Measurements from ENCODE around the gene ARID3A. TPM values are rescaled to one million over a fixed set of nuclear protein-coding genes. Genes with fewer than 3 reads are reported as not detected.

ARID3A gene
- total and polyA plus RNA-seq, 2 of the 13 experiments (the other 11 are each of a cell fraction or from before 2014, with no cell fraction given): 71.3 to 77.9 TPM

DNA sequence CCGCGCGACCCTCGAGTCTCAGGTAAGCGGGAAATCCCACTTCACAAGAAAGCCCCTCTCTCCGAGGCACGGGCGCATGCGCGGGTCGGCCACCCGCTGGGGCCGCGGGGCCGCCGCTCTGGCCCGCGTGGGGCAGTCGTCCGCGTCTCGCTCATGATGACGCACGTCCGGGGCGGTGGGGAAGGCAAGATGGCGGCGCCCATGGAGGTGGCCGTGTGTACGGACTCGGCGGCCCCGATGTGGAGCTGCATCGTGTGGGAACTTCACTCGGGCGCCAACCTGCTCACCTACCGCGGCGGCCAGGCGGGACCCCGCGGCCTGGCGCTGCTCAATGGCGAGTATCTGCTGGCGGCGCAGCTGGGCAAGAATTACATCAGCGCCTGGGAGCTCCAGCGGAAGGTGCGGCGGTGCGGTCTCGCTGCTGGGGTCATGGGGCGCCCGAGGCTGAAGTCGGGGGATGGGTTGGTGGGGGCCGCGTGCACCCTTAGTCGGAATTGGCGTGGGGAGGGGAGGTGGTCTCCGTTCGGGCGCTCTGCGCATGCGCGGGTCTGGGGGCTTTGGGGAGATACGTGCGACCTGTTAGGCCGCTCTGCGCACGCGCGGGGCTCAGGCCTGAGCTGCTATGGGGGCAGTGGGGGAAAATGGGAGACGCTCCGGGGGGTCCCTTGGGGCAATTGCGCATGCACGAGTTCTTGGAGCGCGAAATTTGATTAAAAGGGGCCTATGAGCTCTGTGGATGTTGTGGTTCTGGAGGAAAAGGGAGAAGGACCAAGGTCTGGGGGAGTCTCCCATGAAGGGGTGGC, 58.5 kb downstream of the ARID3A start, which contains the start of gene WDR18 (continued):
- TF ChIP-seq NCOA1 (CRISPR knock-in tag; IDR thresholded peaks at IDR 0.05): peak; percentile 94; the same call in 1 of the 2 replicates
- TF ChIP-seq ZNF615 (CRISPR knock-in tag; IDR thresholded peaks at IDR 0.05; ENCODE audit: borderline replicate concordance): no peak; the same call in 1 of the 2 replicates
- TF ChIP-seq ZNF326 (CRISPR knock-in tag; IDR thresholded peaks at IDR 0.05; ENCODE audit: borderline replicate concordance): no peak
- TF ChIP-seq SNRNP70 (IDR thresholded peaks at IDR 0.05; ENCODE audit: low read depth, low read length): no peak
- TF ChIP-seq RARA (CRISPR knock-in tag; IDR thresholded peaks at IDR 0.05): peak; percentile 47; the same call in 1 of the 2 replicates
- TF ChIP-seq ZNF577 (CRISPR knock-in tag; IDR thresholded peaks at IDR 0.05; ENCODE audit: borderline replicate concordance, low read depth): no peak
- no peak for TF ChIP-seq FOXJ3 (CRISPR knock-in tag; IDR thresholded peaks at IDR 0.05; ENCODE audit: borderline replicate concordance)
- TF ChIP-seq ZNF235 (CRISPR knock-in tag; IDR thresholded peaks at IDR 0.05; ENCODE audit: borderline replicate concordance): peak; percentile 21; the same call in 1 of the 2 replicates
- TF ChIP-seq RCOR2 (CRISPR knock-in tag; IDR thresholded peaks at IDR 0.05): no peak
- no peak for TF ChIP-seq FOXP1 (IDR thresholded peaks at IDR 0.05)
- no peak for TF ChIP-seq FOXP1 (CRISPR knock-in tag; IDR thresholded peaks at IDR 0.05)
- TF ChIP-seq ZNF10 (CRISPR knock-in tag; IDR thresholded peaks at IDR 0.05; ENCODE audit: borderline replicate concordance, low read depth): no peak
- no peak for TF ChIP-seq ZNF280D (CRISPR knock-in tag; IDR thresholded peaks at IDR 0.05)
- TF ChIP-seq, protein P1, sequence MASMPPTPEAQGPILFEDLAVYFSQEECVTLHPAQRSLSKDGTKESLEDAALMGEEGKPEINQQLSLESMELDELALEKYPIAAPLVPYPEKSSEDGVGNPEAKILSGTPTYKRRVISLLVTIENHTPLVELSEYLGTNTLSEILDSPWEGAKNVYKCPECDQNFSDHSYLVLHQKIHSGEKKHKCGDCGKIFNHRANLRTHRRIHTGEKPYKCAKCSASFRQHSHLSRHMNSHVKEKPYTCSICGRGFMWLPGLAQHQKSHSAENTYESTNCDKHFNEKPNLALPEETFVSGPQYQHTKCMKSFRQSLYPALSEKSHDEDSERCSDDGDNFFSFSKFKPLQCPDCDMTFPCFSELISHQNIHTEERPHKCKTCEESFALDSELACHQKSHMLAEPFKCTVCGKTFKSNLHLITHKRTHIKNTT (CRISPR knock-in tag; IDR thresholded peaks at IDR 0.05): 0 out of 2 replicates have a peak, but pooled peaks have one; percentile 60
- TF ChIP-seq MTA1 (CRISPR knock-in tag; IDR thresholded peaks at IDR 0.05; ENCODE audit: borderline replicate concordance): peak; percentile 64; the same call in 1 of the 2 replicates
- TF ChIP-seq, protein P2, sequence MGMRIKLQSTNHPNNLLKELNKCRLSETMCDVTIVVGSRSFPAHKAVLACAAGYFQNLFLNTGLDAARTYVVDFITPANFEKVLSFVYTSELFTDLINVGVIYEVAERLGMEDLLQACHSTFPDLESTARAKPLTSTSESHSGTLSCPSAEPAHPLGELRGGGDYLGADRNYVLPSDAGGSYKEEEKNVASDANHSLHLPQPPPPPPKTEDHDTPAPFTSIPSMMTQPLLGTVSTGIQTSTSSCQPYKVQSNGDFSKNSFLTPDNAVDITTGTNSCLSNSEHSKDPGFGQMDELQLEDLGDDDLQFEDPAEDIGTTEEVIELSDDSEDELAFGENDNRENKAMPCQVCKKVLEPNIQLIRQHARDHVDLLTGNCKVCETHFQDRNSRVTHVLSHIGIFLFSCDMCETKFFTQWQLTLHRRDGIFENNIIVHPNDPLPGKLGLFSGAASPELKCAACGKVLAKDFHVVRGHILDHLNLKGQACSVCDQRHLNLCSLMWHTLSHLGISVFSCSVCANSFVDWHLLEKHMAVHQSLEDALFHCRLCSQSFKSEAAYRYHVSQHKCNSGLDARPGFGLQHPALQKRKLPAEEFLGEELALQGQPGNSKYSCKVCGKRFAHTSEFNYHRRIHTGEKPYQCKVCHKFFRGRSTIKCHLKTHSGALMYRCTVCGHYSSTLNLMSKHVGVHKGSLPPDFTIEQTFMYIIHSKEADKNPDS (CRISPR knock-in tag; IDR thresholded peaks at IDR 0.05): no peak
- TF ChIP-seq ZSCAN20 (CRISPR knock-in tag; IDR thresholded peaks at IDR 0.05; ENCODE audit: borderline replicate concordance): no peak
- peak; percentile 88 for TF ChIP-seq FOXC1 (CRISPR knock-in tag; IDR thresholded peaks at IDR 0.05; ENCODE audit: borderline replicate concordance)
- TF ChIP-seq ZNF883 (CRISPR knock-in tag; IDR thresholded peaks at IDR 0.05; ENCODE audit: not compliant biosample characterization): peak; percentile 85
- TF ChIP-seq CBX2 (IDR thresholded peaks at IDR 0.05; ENCODE audit: low read depth, low read length): no peak
- TF ChIP-seq CBX2 (CRISPR knock-in tag; IDR thresholded peaks at IDR 0.05; ENCODE audit: low read depth): no peak
- 0 out of 2 replicates have a peak, but pooled peaks have one; percentile 51 for TF ChIP-seq RFXAP (CRISPR knock-in tag; IDR thresholded peaks at IDR 0.05; ENCODE audit: borderline replicate concordance)
- no peak for TF ChIP-seq SIX4 (CRISPR knock-in tag; IDR thresholded peaks at IDR 0.05)
- no peak for TF ChIP-seq TAF15 (IDR thresholded peaks at IDR 0.05; ENCODE audit: low read depth, low read length, poor library complexity, severe bottlenecking)

Data from HepG2 (cell line).